OCI-LY1 (cell line): ENCODE measurements around the gene CNOT6L.

Source experiments
- H2AFZ ChIP-seq: fragments of 200-600 bp; sonication (generic), shearing (Covaris generic); 2 replicates; pipeline ENCODE4 v1.6.0; 2014; ENCODE audit warnings: antibody characterized with exemption, mild to moderate bottlenecking, low read length
- H3F3A ChIP-seq: fragments of 200-600 bp; sonication (generic), shearing (Covaris generic); 2 replicates; pipeline ENCODE4 v1.6.0; 2014; ENCODE audit warnings: mild to moderate bottlenecking, antibody characterized with exemption, low read length, moderate library complexity; ENCODE audit not compliant: insufficient read depth
- H3K27ac ChIP-seq: fragments of 200-600 bp; sonication (generic); 2 replicates; pipeline ENCODE4 v1.5.1; 2014; ENCODE audit warnings: low read length, mixed run types, mild to moderate bottlenecking, low read depth; ENCODE audit not compliant: poor library complexity, severe bottlenecking
- H3K27me3 ChIP-seq: fragments of 200-600 bp; sonication (generic); 2 replicates; pipeline ENCODE4 v1.6.0; 2014; ENCODE audit warnings: antibody characterized with exemption, mild to moderate bottlenecking, low read length, moderate library complexity; ENCODE audit not compliant: insufficient read depth
- H3K36me3 ChIP-seq: fragments of 200-600 bp; sonication (generic); 2 replicates; pipeline ENCODE4 v1.6.1; 2014; ENCODE audit warnings: mild to moderate bottlenecking, antibody characterized with exemption, low read length, moderate library complexity, mixed read lengths; ENCODE audit not compliant: insufficient read depth
- H3K4me1 ChIP-seq: fragments of 200-600 bp; sonication (generic); 2 replicates; pipeline ENCODE4 v1.5.1; 2014; ENCODE audit warnings: mild to moderate bottlenecking, low read length, moderate library complexity; ENCODE audit not compliant: insufficient read depth, severe bottlenecking
- H3K4me2 ChIP-seq: fragments of 200-600 bp; sonication (generic), shearing (Covaris generic); 2 replicates; pipeline ENCODE4 v1.6.1; 2014; ENCODE audit warnings: low read length
- H3K4me3 ChIP-seq: fragments of 200-600 bp; sonication (generic); 2 replicates; pipeline ENCODE4 v1.5.1; 2014; ENCODE audit warnings: low read length, low read depth, mild to moderate bottlenecking, mixed read lengths; ENCODE audit not compliant: poor library complexity, severe bottlenecking
- H3K79me2 ChIP-seq: fragments of 200-600 bp; shearing (Covaris generic); 2 replicates; pipeline ENCODE4 v1.6.1; 2016; ENCODE audit warnings: mixed run types, low read length, mixed read lengths; ENCODE audit not compliant: insufficient read depth
- H3K9ac ChIP-seq: fragments of 200-600 bp; sonication (generic), shearing (Covaris generic); 2 replicates; pipeline ENCODE4 v1.6.1; 2014; ENCODE audit warnings: mild to moderate bottlenecking, low read length, mixed read lengths
- H3K9me2 ChIP-seq: fragments of 200-600 bp; sonication (generic), shearing (Covaris generic); 2 replicates; pipeline ENCODE4 v1.6.1; 2014; ENCODE audit warnings: low read depth, mild to moderate bottlenecking, low read length, mixed read lengths
- H3K9me3 ChIP-seq: fragments of 200-600 bp; shearing (Covaris generic); 2 replicates; pipeline ENCODE4 v1.6.1; 2014; ENCODE audit warnings: low read length, mixed read lengths
- H4K20me1 ChIP-seq: fragments of 200-600 bp; sonication (generic), shearing (Covaris generic); 2 replicates; pipeline ENCODE4 v1.6.0; 2016; ENCODE audit warnings: mild to moderate bottlenecking, low read length; ENCODE audit not compliant: insufficient read depth
- EZH2 ChIP-seq: fragments of 200-600 bp; sonication (generic), shearing (Covaris generic); IDR thresholded peaks from 2 replicates; pipeline ENCODE4 v1.8.0; 2017; ENCODE audit warnings: borderline replicate concordance, mixed run types, mild to moderate bottlenecking, antibody characterized with exemption, low read length, moderate library complexity, mixed read lengths
- TF ChIP-seq, protein P1 (sequence below): fragments of 200-600 bp; sonication (generic), shearing (Covaris generic); IDR thresholded peaks from 2 replicates; pipeline ENCODE4 v1.5.1; 2017; ENCODE audit warnings: mild to moderate bottlenecking, antibody characterized with exemption, low read length, moderate library complexity, mixed read lengths

Gene CNOT6L

DNA sequence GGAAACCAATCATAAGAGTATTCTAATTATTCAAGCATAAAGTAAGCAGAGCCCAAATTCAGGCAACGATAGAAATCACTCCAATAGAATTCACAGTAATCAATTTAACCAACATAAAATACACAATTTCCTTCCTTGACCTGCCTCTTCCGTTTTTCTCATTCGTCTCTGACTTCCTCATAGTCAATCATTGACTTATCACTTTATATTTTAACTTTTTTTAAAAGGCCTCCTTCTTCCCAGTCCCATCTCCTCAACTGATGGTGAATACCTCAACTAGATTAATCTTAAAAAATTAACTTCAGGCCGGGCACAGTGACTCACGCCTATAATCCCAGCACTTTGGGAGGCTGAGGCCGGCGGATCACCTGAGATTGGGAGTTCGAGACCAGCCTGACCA lies 13.3 kb downstream of the CNOT6L start:
- Histone ChIP-seq H4K20me1 (0 out of 2 replicates have a peak, but pooled peaks cover 2% of the 10 kb centered on the region), H3K27ac (no peak overlapping the region), H3K36me3 (peaks cover 2% of the 10 kb centered on the region; the same call in 1 of the 2 replicates), H3K4me3 (no peak overlapping the region), H3K4me1 (peaks cover 25% of the 10 kb centered on the region), H3K79me2 (peaks cover 96% of the 10 kb centered on the region), H3K9ac (no peak overlapping the region), H2AFZ (no peak overlapping the region), H3K27me3 (no peaks in the 10 kb centered on the region), H3K4me2 (no peak overlapping the region), H3K9me2 (no peaks in the 10 kb centered on the region), H3K9me3 (no peaks in the 10 kb centered on the region), H3F3A (no peaks in the 10 kb centered on the region)
- no peak for TF ChIP-seq EZH2
- TF ChIP-seq, protein P1, sequence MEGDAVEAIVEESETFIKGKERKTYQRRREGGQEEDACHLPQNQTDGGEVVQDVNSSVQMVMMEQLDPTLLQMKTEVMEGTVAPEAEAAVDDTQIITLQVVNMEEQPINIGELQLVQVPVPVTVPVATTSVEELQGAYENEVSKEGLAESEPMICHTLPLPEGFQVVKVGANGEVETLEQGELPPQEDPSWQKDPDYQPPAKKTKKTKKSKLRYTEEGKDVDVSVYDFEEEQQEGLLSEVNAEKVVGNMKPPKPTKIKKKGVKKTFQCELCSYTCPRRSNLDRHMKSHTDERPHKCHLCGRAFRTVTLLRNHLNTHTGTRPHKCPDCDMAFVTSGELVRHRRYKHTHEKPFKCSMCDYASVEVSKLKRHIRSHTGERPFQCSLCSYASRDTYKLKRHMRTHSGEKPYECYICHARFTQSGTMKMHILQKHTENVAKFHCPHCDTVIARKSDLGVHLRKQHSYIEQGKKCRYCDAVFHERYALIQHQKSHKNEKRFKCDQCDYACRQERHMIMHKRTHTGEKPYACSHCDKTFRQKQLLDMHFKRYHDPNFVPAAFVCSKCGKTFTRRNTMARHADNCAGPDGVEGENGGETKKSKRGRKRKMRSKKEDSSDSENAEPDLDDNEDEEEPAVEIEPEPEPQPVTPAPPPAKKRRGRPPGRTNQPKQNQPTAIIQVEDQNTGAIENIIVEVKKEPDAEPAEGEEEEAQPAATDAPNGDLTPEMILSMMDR = no peak

DNA sequence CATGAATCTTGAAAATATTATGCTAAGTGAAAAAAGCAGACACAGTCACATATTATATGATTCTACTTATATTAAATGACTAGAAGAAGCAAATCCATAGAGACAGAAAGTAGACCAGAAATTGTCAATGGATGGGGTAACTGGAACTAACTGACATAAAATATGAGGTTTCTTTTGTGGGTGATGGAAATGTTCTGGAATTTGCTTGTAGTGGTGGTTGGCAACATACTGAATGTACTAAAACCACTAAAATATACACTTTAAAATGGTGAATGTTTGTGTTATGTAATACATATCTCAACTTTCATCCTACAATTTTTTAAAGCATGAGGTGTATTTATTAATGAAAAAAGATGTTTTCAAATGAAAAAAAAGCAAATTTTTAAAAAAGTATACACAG lies 14.7 kb downstream of the CNOT6L start:
- Histone ChIP-seq H3K4me2 (no peak overlapping the region), H3F3A (no peaks in the 10 kb centered on the region), H3K27me3 (no peaks in the 10 kb centered on the region), H3K4me3 (no peak overlapping the region), H3K9me3 (no peaks in the 10 kb centered on the region), H4K20me1 (0 out of 2 replicates have a peak, but pooled peaks cover 2% of the 10 kb centered on the region), H3K9ac (no peak overlapping the region), H3K79me2 (peaks cover 96% of the 10 kb centered on the region), H2AFZ (no peak overlapping the region), H3K9me2 (no peaks in the 10 kb centered on the region), H3K4me1 (peaks cover 30% of the 10 kb centered on the region), H3K27ac (no peak overlapping the region), H3K36me3 (no peaks in the 10 kb centered on the region)
- no peak for TF ChIP-seq EZH2
- TF ChIP-seq, protein P1 = no peak

DNA sequence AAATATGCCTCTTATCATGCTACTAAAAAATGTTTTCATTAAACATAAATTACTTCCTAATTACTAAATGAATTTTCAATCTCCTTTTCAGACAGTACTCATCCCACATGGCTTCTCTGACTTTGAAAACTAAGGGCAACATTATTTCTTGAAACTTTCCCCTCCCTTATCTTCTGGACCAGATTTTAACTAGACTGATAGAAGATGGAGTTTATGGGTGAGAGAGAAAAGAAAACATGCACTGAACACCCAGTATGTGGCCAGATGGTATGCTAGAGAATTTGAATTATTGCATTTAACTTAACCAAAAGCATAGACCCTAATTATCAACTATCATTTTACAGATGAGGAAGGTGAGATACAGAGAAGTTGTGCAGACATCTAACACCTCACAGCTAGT lies 16.8 kb downstream of the CNOT6L start:
- TF ChIP-seq, protein P1 = no peak
- no peak for TF ChIP-seq EZH2
- Histone ChIP-seq H3K9me2 (no peaks in the 10 kb centered on the region), H3K9ac (no peak overlapping the region), H3K36me3 (no peaks in the 10 kb centered on the region), H3K27me3 (no peaks in the 10 kb centered on the region), H3F3A (no peaks in the 10 kb centered on the region), H4K20me1 (0 out of 2 replicates have a peak, but pooled peaks cover 2% of the 10 kb centered on the region), H2AFZ (no peak overlapping the region), H3K4me2 (no peak overlapping the region), H3K4me3 (no peak overlapping the region), H3K27ac (no peak overlapping the region), H3K9me3 (no peaks in the 10 kb centered on the region), H3K79me2 (peaks cover 96% of the 10 kb centered on the region), H3K4me1 (peaks cover 30% of the 10 kb centered on the region)
